Spleen (tissue), 11 donors: ENCODE measurements around the gene NSMCE3. TPM values are rescaled to one million over a fixed set of nuclear protein-coding genes. Genes with fewer than 3 reads are reported as not detected.

Experiments
- DNase-seq: peaks from one replicate; pipeline ENCODE4 v3.0.0-alpha.2; 2020
- H3K27ac ChIP-seq, 8 donors: fragments of 200-600 bp; sonication (generic) in 7 of 8; 1 replicate in 4 of 8; 2 replicates in 4 of 8; pipeline versions ENCODE4 v1.5.0 to v1.8.0; 2016 to 2021; ENCODE audit warnings: inconsistent platforms in 4 of 8, mild to moderate bottlenecking in 4 of 8, moderate library complexity in 1 of 8
- H3K27me3 ChIP-seq, 7 donors: fragments of 200-600 bp; sonication (generic) in 6 of 7; replicated peaks in 1 of 7; 1 replicate in 4 of 7; 2 replicates in 3 of 7; pipeline versions ENCODE4 v1.5.0 to v1.8.0; 2016 to 2021; ENCODE audit warnings: inconsistent platforms in 3 of 7, mild to moderate bottlenecking in 1 of 7
- H3K36me3 ChIP-seq, 6 donors: fragments of 200-600 bp; sonication (generic) in 5 of 6; 1 replicate in 4 of 6; 2 replicates in 2 of 6; pipeline versions ENCODE4 v1.5.0 to v1.8.0; 2016 to 2021; ENCODE audit warnings: inconsistent platforms in 2 of 6
- H3K4me1 ChIP-seq, 6 donors: fragments of 200-600 bp; sonication (generic) in 5 of 6; 1 replicate in 3 of 6; 2 replicates in 3 of 6; pipeline versions ENCODE4 v1.5.0 to v1.8.0; 2016 to 2021; ENCODE audit warnings: inconsistent platforms in 3 of 6
- H3K4me3 ChIP-seq, 8 donors: fragments of 200-600 bp; sonication (generic) in 7 of 8; 1 replicate in 4 of 8; 2 replicates in 4 of 8; pipeline versions ENCODE4 v1.5.0 to v1.8.0; 2016 to 2021; ENCODE audit warnings: inconsistent platforms in 4 of 8, mild to moderate bottlenecking in 4 of 8, moderate library complexity in 2 of 8
- H3K9me3 ChIP-seq, 8 donors: fragments of 200-600 bp; sonication (generic) in 7 of 8; 1 replicate in 4 of 8; 2 replicates in 4 of 8; pipeline versions ENCODE4 v1.5.0 to v1.8.0; 2016 to 2021; ENCODE audit warnings: inconsistent platforms in 4 of 8
- POLR2A ChIP-seq, 3 donors: fragments of 450-650 bp; IDR thresholded peaks; one replicate each; pipeline ENCODE4 v1.5.1; 2017; ENCODE audit warnings: antibody characterized with exemption in 3 of 3, mild to moderate bottlenecking in 1 of 3
- POLR2AphosphoS5 ChIP-seq, 3 donors: sonication (generic); formaldehyde crosslinking; IDR thresholded peaks; one replicate each; pipeline ENCODE4 v1.5.1; 2017; ENCODE audit warnings: antibody characterized with exemption in 3 of 3
- WGBS, 5 donors: extraction: QIAGEN DNeasy Blood & Tissue Kit in 3 of 5; methylation state at CpG; one replicate each; pipeline versions ENCODE4 v1.1.5 to v1.1.7; 2013 to 2018; 5-methylcytosine and 5-hydroxymethylcytosine counted together
- intact Hi-C: fragments of 100-400 bp; cut with DNase I; formaldehyde crosslinking; loops from one replicate; pipeline ENCODE4 v1.15.0; 2023; ENCODE audit warnings: low total_unique reads
- polyA plus RNA-seq, 3 donors: library from polyadenylated mRNA; stranded (reverse); fragments of 200-250 nt; gene quantifications; one replicate each; pipeline ENCODE4 v1.2.1, GENCODE V29; 2013
- small RNA-seq, 4 donors: library from RNA; depleted of rRNA; stranded (forward); fragments of <200 nt; gene quantifications; one replicate each; pipeline ENCODE3, GENCODE V24; 2016
- total RNA-seq, 7 donors: library from RNA; depleted of rRNA in 3 of 7; stranded (reverse); fragments of >200 nt in 3 of 7; fragmentation: NEBNext Ultra II Directional in 4 of 7; extraction: Animal tissue kit (Norgen Biotek cat#: 25700) in 4 of 7; gene quantifications; one replicate each; pipeline versions ENCODE4 v1.1.0 to v1.2.1, GENCODE V29; 2016 to 2021
- TF ChIP-seq, protein P1 (sequence below), 11 experiments: fragments of 200-600 bp in 7 of 11; fragments of 450-650 bp in 4 of 11; sonication (generic) in 4 of 11; IDR thresholded peaks in 8 of 11; conservative IDR thresholded peaks in 3 of 11; 1 replicate in 7 of 11; 2 replicates in 4 of 11; pipeline versions ENCODE4 v1.4.0 to v1.8.0; 2016 to 2021; ENCODE audit warnings: antibody characterized with exemption in 11 of 11, inconsistent platforms in 4 of 11, mild to moderate bottlenecking in 1 of 11
- donor health status: healthy with polysubstance abuse.
- donor health status: DM: no; HTN: no; CAD: no; lungs with moderate emphysema.
- donor health status: DM: no; HTN: no; CAD: no.
- donor health status: Bipolar disorder and iron deficiency.
- donor health status: healthy.
- donor health status: DM: no; HTN: no; CAD: no.
- donor health status: DM: yes; HTN: yes; CAD: no.

NSMCE3 gene
- total and polyA plus RNA-seq, 10 donors = 6.5 to 10.8 (median 9.6) TPM

DNA sequence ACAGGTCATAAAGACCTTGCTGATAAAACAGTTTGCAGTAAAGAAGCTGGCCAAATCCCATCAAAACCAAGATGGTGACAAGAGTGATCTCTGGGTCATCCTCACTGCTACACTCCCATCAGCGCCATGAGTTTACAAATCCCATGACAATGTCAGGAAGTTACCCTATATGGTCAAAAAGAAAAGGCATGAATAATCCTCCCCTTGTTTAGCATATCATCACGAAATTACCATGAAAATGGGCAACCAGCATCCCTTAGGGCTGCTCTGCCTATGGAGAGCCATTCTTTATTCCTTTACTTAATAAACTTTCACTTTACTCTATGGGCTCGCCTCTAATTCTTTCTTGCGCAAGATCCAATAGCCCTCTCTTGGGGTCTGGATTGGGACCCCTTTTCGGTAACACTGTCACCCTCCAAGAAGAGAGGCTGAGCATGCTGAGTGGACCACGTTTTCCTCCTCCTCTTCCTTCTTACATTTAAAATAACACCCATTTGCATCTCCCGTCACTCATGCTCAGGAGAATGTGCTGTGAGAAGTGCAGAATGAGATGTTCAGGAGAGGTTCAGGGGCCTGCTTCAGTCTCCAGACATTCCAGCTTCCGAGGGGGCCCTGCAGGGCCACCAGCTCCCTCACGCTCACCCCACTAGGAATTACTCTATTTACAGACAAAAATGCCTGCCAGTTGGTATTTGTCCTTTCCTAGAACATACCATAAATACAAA is 47.3 kb downstream of the NSMCE3 start:
- H3K36me3 ChIP-seq = no peaks in the 10 kb centered on the region
- DNase-seq = no peak
- H3K9me3 ChIP-seq = no peaks in the 10 kb centered on the region
- H3K4me3 ChIP-seq = no peak overlapping the region
- no peaks in the 10 kb centered on the region for H3K4me1 ChIP-seq
- H3K27me3 ChIP-seq = peaks cover 0 to 29% (median 0%) of the 10 kb centered on the region in 7 donors
- whole genome bisulfite sequencing, 5 donors = 79 to 88% (median 81%) methylated on average over 9 of the region's 9 CpGs
- no peak overlapping the region for H3K27ac ChIP-seq
- intact Hi-C loops = no loop called here
- no peak for TF ChIP-seq POLR2A (IDR thresholded peaks at IDR 0.05)
- no peak for TF ChIP-seq POLR2AphosphoS5 (IDR thresholded peaks at IDR 0.05)
- TF ChIP-seq, protein P1, sequence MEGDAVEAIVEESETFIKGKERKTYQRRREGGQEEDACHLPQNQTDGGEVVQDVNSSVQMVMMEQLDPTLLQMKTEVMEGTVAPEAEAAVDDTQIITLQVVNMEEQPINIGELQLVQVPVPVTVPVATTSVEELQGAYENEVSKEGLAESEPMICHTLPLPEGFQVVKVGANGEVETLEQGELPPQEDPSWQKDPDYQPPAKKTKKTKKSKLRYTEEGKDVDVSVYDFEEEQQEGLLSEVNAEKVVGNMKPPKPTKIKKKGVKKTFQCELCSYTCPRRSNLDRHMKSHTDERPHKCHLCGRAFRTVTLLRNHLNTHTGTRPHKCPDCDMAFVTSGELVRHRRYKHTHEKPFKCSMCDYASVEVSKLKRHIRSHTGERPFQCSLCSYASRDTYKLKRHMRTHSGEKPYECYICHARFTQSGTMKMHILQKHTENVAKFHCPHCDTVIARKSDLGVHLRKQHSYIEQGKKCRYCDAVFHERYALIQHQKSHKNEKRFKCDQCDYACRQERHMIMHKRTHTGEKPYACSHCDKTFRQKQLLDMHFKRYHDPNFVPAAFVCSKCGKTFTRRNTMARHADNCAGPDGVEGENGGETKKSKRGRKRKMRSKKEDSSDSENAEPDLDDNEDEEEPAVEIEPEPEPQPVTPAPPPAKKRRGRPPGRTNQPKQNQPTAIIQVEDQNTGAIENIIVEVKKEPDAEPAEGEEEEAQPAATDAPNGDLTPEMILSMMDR (IDR thresholded peaks at IDR 0.05 in 8 of 11, conservative IDR thresholded peaks at IDR 0.05 in 3 of 11) = no peak

- no peak for DNase-seq
- no peaks in the 10 kb centered on the region for H3K4me1 ChIP-seq
- WGBS, 5 donors = 68 to 81% (median 79%) methylated on average over 7 of the region's 7 CpGs
- intact Hi-C loops = no loop called here
- H3K36me3 ChIP-seq = no peaks in the 10 kb centered on the region
- H3K27ac ChIP-seq = no peak overlapping the region
- TF ChIP-seq POLR2A (IDR thresholded peaks at IDR 0.05) = no peak
- TF ChIP-seq POLR2AphosphoS5 (IDR thresholded peaks at IDR 0.05) = no peak
- TF ChIP-seq, protein P1 (IDR thresholded peaks at IDR 0.05 in 8 of 11, conservative IDR thresholded peaks at IDR 0.05 in 3 of 11) = no peak
- no peak overlapping the region for H3K4me3 ChIP-seq
- H3K27me3 ChIP-seq = peaks cover 0 to 14% (median 0%) of the 10 kb centered on the region in 7 donors
- H3K9me3 ChIP-seq = no peaks in the 10 kb centered on the region
Observed at GRCh38 chr15:29220852-29221251, 48.8 kb downstream of the NSMCE3 start.

- Histone ChIP-seq H3K27ac (no peak overlapping the region), H3K36me3 (no peaks in the 10 kb centered on the region), H3K27me3 (peaks cover 0 to 4% (median 0%) of the 10 kb centered on the region in 7 donors), H3K9me3 (peaks cover 0 to 4% (median 0%) of the 10 kb centered on the region in 8 donors), H3K4me1 (no peaks in the 10 kb centered on the region), H3K4me3 (no peak overlapping the region)
- no peak for TF ChIP-seq POLR2A (IDR thresholded peaks at IDR 0.05)
- TF ChIP-seq, protein P1 (IDR thresholded peaks at IDR 0.05 in 8 of 11, conservative IDR thresholded peaks at IDR 0.05 in 3 of 11) = no peak
- TF ChIP-seq POLR2AphosphoS5 (IDR thresholded peaks at IDR 0.05) = no peak
- intact Hi-C loops = no loop called here
- WGBS, 5 donors = 41 to 60% (median 44%) methylated on average over 3 of the region's 3 CpGs
- no peak for DNase-seq
Observed at GRCh38 chr15:29216955-29217354, 52.7 kb downstream of the NSMCE3 start.

Small RNAs within 50 kb of the gene (small RNA-seq; reads per million reads assigned to genes)
- gene RF00201 = 0 reads per million in 4 donors
